Measurements from ENCODE around the gene BBS7. TPM values are rescaled to one million over a fixed set of nuclear protein-coding genes. Genes with fewer than 3 reads are reported as not detected.

The BBS7 gene
- total RNA-seq, 1 donor from 2014 or later = 15.4 TPM

Other genes starting within 250 kb of the BBS7 start
- gene ANXA5, start 173.5 kb downstream of the BBS7 start, total RNA-seq = 216 and 219 TPM in 2 replicates
- gene SMIM43, start 105.3 kb downstream of the BBS7 start, total RNA-seq = 0.15 TPM in 1 of 2 replicates, not detected in the other
- 52.5 and 53.8 TPM in 2 replicates for gene EXOSC9, start 69.2 kb downstream of the BBS7 start, total RNA-seq
- 61.0 and 61.5 TPM in 2 replicates for gene CCNA2, start 46.6 kb downstream of the BBS7 start, total RNA-seq
- 1.0 and 1.1 TPM in 2 replicates for gene TRPC3, start 81.6 kb upstream of the BBS7 start, total RNA-seq

Measured in T-helper 1 cell treated with Interleukin-12 subunit alpha and Interleukin-12 subunit beta and Interleukin-4 antibody, amounts not matched to agents 30 ng/mL and 1 ng/mL, for 36 hours (primary cell).